Stimulated activated CD8-positive, alpha-beta memory T cell treated with anti-CD3 and anti-CD28 coated beads, Interleukin-15, amount 100 ng/mL, for 48 hours (primary cell): ENCODE data around the gene MAP4.
"Not testable (repeated sequence)": the region's sequence is repeated elsewhere in the genome, so short reads cannot be mapped to it uniquely, and the experiment has no call there.

Experiments used
- DNase-seq, 2 donors: peaks; one replicate each; pipeline ENCODE4 v3.0.0-alpha.2; 2020; ENCODE audit warnings: low read depth in 2 of 2

The MAP4 gene

GRCh38 chr3:47846186-47846879 is 169.9 kb downstream of the MAP4 start:
- no peak for DNase-seq

GRCh38 chr3:47841786-47842349 is 174.3 kb downstream of the MAP4 start:
- no peak for DNase-seq

- no peak for DNase-seq
Measured at GRCh38 chr3:47838503-47838902, 177.7 kb downstream of the MAP4 start.

GRCh38 chr3:47836986-47837385 is 179.2 kb downstream of the MAP4 start:
- DNase-seq = no peak

GRCh38 chr3:47829482-47829881 is 186.7 kb downstream of the MAP4 start:
- DNase-seq = not testable (repeated sequence)

GRCh38 chr3:47825590-47825989 is 190.6 kb downstream of the MAP4 start:
- DNase-seq = no peak

- DNase-seq = peak; percentile 71 to 75
Measured at GRCh38 chr3:47824541-47825473, 191.4 kb downstream of the MAP4 start.

- DNase-seq = no peak
Measured at GRCh38 chr3:47817609-47818008, 198.6 kb downstream of the MAP4 start.

- no peak for DNase-seq
Measured at GRCh38 chr3:47813551-47814177, 202.6 kb downstream of the MAP4 start.

- no peak for DNase-seq
Measured at GRCh38 chr3:47804577-47804976, 211.6 kb downstream of the MAP4 start.

GRCh38 chr3:47803480-47804025 is 212.7 kb downstream of the MAP4 start:
- no peak for DNase-seq

- peak; percentile 82 to 83 for DNase-seq
Measured at GRCh38 chr3:47802734-47803479, 213.3 kb downstream of the MAP4 start, which contains the start of gene DHX30. DHX30 (plus strand) TSS chr3:47803138; CDS start chr3:47810684, 7,546 bp downstream.
